Fibroblast of skin of back (primary cell): ENCODE data around the gene CHML.

Experiments
- DNase-seq: peaks from one replicate; pipeline ENCODE4 v3.0.0-alpha.2; 2013

The CHML gene

DNA sequence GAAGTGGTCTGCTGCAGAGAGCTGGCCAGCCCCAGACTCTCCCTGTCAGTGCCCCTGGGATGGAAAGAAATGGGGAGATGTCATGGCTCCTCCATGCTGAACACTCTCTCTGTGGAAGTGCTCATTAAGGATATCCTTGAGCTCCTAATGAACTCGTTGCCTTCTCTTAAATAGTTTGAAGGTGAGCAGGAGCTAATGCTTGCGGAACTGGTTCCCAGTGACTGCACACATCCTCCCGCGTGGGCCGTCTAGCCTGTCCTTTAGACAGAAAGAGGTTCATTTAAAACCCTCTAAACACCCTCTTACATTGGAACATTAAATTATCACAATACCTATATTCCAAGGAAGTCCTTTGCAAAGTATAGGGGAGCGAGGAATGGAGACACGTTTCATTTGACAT, 6.0 kb upstream of the CHML start:
- no peak for DNase-seq

GRCh38 chr1:241645199-241645598, 5.0 kb upstream of the CHML start:
- DNase-seq, result no peak

- DNase-seq, result no peak
Measured at GRCh38 chr1:241644259-241644658, 4.1 kb upstream of the CHML start.

GRCh38 chr1:241642593-241642944, 2.4 kb upstream of the CHML start:
- no peak for DNase-seq

GRCh38 chr1:241641773-241642592, 1.8 kb upstream of the CHML start:
- peak; percentile 83 for DNase-seq

DNA sequence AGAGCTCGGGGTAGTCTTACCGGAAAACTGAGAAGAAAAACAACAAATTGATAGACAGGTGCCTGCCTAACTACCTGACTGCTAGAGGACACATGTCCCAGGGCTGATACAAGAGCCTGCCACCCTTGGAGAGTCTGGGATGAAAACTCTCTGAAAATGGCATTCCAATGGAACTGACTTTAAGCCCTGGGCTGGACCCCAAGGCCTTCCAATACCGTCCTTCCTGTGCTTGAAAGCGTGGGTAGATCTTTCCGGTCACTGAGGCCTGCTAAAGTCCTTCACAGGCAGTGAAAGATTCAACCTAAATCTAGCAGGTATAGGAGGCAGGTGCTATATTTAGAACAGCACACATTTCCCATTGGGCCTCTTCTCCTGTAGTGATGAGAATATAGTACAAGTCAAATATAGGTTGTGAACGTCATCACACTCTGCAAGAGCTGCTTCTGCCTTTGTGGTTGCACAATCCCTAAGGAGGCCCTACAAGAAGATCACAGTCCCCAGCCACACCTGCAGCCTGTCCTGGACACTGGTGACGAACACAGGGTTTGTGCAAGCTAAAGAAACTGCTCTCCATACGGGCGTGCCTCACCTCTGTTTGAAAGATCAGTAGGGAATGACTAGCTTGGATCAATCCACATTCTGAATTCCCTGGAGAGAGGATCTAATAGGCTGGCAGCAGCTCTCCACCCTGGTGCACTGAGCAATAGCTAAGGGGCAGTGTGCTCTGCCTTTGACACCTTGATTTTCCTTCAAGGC, 876 bp upstream of the CHML start:
- peak; percentile 3 for DNase-seq

DNA sequence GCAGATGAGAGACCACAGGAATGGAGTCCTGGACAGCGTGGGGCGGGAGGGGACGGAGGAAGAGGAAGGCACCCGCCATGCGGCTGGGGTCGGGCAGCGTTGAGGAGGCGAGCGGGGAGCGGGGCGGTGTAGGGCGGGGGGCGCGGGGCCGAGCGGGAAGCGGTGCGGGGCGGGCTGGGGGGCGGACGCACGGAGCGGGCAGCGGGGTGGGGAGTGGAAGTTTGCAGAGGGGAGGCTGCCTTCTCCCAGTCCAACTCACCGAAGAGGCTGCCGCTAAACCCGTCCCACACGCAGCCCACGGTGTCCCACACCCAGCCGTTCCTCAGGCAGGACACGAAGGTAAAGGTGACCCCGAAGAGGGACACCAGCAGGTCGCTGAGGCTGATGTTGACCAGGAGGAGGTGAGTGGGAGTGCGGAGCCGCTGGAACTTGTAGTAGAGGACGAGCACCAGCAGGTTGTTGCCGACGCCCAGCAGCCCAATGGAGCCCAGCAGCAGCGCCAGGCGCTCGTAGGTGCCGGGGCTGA, 483 bp downstream of the CHML start:
- no peak for DNase-seq

DNA sequence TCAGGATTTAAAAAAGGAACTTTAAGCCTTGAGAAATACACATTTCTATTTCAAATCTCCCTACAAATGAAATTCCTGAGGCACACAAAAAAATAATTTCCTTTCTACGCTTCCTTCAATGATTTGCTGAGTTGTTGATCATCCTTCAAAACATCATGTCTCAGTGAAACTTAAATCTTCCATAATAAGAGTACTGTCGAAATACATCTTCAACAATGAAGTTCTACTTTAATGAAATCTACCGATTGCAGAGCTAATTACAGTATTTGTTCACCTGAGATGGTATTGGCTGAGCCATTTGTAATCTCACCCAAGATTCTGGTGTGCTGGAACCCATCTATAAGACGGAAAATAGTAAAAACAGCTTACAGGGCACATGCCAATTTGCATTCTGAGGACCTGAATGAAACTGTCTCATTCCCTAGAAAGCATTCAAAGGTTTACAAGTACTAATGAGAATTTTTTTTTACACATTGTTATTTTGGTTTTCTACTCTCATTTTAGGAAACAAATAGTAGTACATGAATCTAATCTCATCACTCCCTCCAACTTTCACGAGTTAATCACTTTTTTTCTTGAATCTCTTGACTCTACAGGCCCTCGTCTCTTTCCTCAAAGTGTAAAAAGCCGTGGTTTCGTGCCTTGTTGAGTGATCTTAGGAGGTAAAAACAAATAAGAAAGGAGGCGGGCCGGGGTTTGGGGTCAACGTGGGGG, 1.1 kb downstream of the CHML start:
- peak; percentile 46 for DNase-seq

DNA sequence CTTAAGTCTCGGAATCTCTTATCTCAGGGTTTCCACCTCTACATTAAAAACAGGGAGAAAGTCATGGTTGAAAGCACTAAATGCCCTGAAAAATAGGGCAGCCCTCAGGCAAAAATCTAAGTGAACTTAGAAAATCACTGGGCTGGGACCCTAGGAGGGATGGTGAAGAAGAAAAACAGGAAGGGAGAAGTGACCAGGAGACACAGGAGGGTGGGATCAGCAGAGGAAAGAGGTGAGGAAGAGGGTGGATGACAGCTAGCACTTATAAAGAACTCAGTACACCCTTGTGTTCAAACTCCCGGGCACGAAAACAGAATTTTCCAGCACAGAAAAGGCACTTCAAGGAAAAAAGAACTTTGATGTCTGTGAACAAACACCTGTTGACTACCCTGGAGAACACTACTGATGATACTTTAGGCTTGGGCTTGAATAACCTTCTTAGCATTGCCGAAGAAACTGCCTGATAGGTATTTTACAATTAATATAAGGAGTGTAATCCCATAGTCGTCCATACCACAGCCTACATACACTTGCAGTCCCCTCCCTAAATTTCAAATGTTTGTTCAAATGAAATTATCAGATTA, 2.0 kb downstream of the CHML start:
- no peak for DNase-seq

- no peak for DNase-seq
Measured at GRCh38 chr1:241637604-241638003, 2.6 kb downstream of the CHML start.

GRCh38 chr1:241637046-241637590, 3.1 kb downstream of the CHML start:
- DNase-seq, result peak; percentile 46

GRCh38 chr1:241636291-241636690, 3.9 kb downstream of the CHML start:
- no peak for DNase-seq

DNA sequence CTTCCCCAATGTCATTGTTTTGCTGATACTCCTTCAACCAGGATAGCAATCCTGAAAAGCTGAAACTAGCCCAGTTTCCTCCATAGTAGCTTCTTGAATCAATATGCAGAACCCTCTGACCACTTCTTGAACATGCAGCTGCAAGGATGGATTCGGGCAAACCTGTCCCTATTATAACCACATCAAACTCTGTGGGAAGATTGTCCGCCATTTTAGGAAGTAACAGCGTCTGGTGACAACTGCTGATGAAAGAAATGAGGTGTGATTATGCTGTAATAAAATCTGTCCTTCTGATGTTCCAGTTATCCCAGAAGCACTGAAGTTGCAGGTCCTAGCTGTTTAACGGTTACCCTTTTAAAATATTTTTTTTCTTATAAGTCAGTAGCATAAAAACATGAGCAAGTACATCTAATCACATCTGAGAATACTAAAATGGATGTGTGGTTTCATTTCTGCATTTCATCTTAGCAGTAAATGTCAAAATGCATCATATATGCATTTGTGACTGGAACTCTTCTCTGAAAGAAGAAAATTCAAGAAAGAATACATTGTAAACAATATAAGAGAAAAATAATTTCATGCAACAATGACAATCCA, 4.5 kb downstream of the CHML start:
- no peak for DNase-seq

GRCh38 chr1:241632987-241633386, 7.2 kb downstream of the CHML start:
- DNase-seq, result no peak

- no peak for DNase-seq
Measured at GRCh38 chr1:241631674-241632073, 8.5 kb downstream of the CHML start.

- no peak for DNase-seq
Measured at GRCh38 chr1:241630899-241631298, 9.3 kb downstream of the CHML start.

- DNase-seq, result no peak
Measured at GRCh38 chr1:241630476-241630875, 9.7 kb downstream of the CHML start.

GRCh38 chr1:241630005-241630404, 10.2 kb downstream of the CHML start:
- DNase-seq, result no peak

- DNase-seq, result peak; percentile 69
Measured at GRCh38 chr1:241627453-241628259, 12.5 kb downstream of the CHML start.

DNA sequence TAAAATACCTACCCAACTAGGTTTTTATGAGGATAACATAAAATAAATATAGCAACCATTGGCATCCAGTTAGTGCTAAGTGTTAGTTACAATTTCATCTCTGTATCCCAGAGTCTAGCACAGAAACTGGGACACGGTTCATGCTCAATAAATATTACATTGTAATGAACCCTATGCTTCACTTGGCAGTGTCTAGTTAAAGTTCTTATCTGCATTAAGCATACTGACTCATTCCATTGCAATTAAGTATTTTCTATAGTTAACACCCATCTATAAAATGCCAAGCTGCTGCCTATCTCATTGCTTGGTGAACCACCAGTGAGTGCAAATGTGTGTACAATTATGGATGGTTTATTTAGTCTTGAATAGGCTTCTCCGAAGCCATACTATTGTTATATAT, 15.2 kb downstream of the CHML start:
- DNase-seq, result no peak

GRCh38 chr1:241622669-241623068, 17.5 kb downstream of the CHML start:
- no peak for DNase-seq
